Activated naive CD4-positive, alpha-beta T cell treated with anti-CD3 and anti-CD28 coated beads, Interleukin-2, amount 50 U/mL, for 16 hours (primary cell): ENCODE measurements around the gene CRELD2.
A peak's percentile ranks its signal among the peaks of the same experiment; 100 is the strongest.

ENCODE experiments used
- DNase-seq: peaks from one replicate; pipeline ENCODE4 v3.0.0-alpha.2; 2020

The CRELD2 gene

GRCh38 chr22:49970528-49971231 is 52.2 kb downstream of the CRELD2 start:
- DNase-seq: peak; percentile 97

- DNase-seq: peak; percentile 82
Measured at GRCh38 chr22:49971232-49972162, 53.1 kb downstream of the CRELD2 start.

GRCh38 chr22:49972163-49973017 is 54.0 kb downstream of the CRELD2 start:
- DNase-seq: peak; percentile 20

GRCh38 chr22:49973018-49973961 is 54.9 kb downstream of the CRELD2 start:
- no peak for DNase-seq

GRCh38 chr22:49975543-49976389 is 57.3 kb downstream of the CRELD2 start:
- DNase-seq: peak; percentile 59

GRCh38 chr22:49976439-49977175 is 58.2 kb downstream of the CRELD2 start:
- peak; percentile 67 for DNase-seq
